PC-9 (cell line): Measurements from ENCODE around the gene R3HDM2.

Source experiments
- CTCF ChIP-seq: fragments of 200-600 bp; sonication (generic); conservative IDR thresholded peaks from 2 replicates; pipeline ENCODE4 v1.6.1; 2017; ENCODE audit warnings: mixed run types, antibody characterized with exemption, mild to moderate bottlenecking, moderate library complexity
- EZH2 ChIP-seq: fragments of 200-600 bp; sonication (generic); IDR thresholded peaks from 2 replicates; pipeline ENCODE4 v1.8.0; 2017; ENCODE audit warnings: antibody characterized with exemption, low read depth

DNA sequence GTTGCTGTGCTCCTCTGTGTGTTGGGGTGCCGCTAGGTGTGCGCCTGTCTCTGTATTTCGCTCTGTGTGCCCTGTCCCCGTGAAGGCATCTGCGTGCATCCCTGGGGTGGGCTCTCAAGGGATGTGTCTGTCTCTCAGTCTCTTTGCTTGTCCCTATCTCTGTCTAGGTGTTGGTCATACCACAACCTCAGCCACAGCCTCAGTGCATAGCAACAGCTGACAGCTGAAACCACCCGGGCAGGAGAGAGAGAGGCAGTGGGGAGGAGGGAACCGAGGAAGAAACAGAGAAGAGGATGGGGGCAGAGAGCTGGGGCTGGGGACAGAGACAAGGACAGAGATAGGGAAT is 215.2 kb downstream of the R3HDM2 start:
- TF ChIP-seq CTCF, result no peak
- no peak for TF ChIP-seq EZH2
